ENCODE data around the gene DRC1.
"Not testable (repeated sequence)": the region's sequence is repeated elsewhere in the genome, so short reads cannot be mapped to it uniquely, and the experiment has no call there.

The DRC1 gene

DNA sequence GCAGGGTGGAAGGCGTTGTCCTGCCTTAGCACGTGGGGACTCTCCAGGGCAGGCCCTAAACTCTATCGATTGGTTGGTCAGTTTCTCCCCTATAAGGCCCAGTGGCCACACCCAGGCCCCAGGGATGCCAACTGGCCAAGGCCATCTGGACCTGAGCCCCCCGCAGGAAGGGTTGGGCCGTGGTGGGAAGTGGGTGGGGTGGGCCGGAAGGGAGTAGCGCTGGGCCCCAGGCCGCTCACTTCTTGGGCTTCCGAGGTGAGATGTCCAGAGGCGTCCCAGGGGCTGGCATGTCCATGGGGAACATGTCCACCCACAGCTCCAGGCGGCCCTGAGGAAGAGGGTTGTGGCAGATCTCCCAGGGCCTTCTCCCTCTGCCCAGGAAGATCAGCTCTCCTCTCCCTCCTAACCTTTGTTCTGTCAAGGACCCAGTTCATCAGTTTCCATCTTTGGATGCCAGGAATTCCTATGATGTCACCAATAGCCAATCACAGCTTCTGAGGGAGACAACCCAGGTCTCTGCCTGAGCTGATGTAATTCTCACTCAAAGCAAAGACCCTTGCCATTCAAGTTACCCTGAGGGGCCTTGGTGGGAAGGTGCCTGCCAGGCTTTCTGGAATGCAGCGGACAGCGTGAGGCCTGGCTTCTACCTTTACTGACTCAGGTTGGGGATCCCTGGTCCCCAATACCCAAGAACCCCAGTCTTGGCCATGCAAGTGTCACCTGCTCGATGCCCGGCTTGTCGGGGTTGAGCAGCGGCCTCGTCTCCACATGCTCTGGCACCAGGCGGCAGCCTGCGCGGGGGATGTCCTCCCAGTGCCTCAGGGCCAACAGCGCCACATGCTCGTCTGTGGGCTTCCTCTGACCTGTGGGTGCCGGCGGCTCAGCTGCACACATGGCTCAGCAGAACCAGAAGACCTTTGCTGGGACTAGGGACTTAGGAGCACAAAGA is 61.8 kb downstream of the DRC1 start:
- peak; percentile 29 for DNase-seq (ENCODE audit: low spot score)

DNA sequence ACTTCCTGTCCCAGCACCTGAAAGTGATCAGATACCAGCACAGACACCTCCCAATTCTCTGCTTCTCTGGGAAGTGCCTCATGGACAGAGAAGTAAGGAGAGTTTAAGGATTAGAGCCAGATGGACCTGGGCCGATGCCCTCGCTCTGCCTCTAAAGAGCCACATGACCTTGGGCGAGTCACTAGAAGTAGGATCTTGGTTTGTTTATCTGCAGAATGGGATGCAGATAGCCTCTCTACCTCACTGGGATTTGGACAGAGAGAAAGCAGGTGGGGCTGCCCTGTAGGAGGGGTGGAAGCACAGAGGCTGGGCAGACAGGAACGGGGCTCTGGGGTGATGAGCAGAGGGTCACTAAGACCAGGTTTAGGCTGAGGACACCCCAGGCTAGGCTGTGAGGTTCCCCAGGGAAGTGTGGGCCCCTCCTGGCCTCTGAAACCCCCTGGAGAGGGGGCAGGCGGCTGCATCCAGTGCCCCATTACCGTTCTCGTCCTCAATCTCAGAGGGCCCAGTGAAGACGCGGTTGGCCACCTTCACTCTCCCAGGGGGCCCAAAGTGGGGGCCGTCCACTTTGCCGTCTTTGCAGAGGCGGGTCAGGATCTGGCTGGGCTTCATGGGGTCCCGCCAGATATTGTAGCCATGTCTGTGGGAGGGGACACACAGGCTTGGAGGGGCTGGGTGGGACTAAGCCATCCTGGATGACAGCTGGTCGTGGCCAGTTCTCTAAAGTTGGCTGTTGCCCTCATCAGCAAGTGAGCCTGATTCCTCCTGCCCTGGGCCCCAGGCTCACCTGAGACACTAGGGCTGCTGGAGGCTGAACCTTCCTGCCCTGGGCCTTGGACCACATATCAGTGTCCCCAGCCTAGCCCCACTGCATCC is 62.9 kb downstream of the DRC1 start:
- DNase-seq (ENCODE audit: low spot score) = no peak

DNA sequence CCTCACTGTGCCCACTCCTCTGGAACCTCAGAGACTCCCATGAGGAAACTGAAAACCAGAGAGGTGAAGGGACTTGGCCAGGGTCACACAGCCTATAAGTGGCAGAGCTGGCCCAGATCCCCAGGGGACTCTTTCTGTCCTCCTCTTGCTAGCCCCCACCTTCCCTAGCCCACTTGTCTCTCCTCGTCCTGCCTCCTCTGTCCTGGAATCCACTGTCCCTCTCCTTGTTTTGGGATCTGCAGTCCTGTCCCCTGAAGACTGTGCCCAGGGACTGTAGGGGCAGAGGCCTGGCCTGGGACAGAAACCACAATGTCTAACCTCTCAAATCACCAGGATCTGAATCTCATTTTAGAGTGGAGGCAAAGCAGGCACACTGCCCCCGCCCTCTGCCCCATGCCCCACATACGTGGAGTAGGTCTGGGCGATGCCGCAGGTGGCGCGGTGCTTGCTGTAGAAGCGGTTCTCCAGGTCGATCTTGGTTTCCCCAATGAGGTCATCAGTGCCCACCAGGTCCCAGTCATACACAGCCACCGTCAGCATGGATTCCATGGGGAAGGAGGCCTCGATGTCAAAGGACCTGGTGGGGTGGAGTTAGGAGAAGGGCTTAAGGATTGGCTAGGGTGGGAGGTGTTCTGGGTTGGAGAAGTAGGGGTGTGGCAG is 63.7 kb downstream of the DRC1 start:
- DNase-seq (ENCODE audit: low spot score) = no peak

DNA sequence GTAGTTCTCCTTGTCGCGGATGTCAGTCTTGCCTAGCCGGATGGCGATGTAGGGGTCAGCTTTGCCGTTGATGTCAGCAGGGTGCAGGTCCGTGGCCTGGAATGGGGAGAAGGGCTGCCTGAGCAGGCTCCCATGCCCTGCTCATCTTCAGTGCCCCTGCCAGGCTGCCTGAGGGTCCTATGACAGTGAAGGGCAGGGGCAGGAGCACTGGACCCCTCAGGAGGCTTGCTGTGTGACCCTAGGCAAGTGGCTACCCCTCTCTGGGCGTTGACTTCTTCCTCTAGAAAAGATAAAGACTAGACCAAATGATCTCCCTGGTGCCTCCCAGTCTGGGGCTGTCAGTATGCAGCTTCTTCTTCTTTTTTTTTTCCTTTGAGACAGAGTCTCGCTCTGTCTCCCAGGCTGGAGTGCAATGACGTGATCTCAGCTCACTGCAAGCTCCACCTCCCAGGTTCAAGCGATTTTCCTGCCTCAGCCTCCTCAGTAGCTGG is 64.3 kb downstream of the DRC1 start:
- no peak for DNase-seq (ENCODE audit: low spot score)

DNA sequence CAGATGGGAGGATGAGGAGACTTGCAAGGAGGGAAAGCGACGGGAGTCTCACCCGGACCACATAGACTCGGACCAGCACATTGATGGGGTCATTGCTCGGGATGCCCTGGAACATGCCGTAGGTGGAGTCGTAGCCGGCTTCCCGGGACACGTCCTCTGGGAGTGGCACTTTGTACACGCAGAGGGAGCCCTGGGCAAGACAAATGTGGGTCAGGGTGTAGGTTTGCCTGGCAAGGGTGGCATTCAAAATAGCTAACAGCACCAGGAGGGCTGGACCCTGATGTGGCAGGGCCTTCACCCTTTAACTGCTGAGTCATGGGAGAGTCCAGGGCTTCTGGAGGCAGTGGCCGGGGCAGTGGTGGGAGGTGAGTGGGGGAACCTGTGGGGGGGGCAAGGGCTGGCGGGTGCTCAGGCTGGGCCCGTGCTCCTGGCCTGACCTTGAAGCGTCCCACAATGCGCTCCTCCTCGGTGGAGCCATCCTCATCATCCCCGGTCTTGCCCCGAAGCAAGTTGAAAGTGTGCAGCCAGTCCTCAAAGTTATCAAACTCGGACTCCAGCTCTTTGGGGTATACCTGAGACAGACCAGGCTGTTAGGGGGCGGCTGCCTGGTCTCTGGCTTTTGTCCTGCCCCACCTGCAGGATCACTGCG is 65.1 kb downstream of the DRC1 start:
- DNase-seq (ENCODE audit: low spot score) = no peak

DNA sequence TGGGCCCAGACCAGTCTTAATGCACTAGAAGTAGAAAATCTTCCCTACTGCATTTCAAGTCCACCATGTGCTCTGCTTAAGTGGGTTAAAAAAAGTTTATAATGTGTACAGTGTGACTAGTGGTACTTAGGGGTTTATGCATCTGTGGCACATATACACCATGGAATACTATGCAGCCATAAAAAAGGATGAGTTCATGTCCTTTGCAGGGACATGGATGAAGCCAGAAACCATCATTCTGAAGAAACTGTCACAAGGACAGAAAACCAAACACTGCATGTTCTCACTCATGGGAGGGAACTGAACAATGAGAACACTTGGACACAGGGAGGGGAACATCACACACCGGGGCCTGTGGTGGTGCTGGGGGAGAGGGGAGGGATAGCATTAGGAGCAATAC is 66.8 kb downstream of the DRC1 start:
- not testable (repeated sequence) for DNase-seq (ENCODE audit: low spot score)

DNA sequence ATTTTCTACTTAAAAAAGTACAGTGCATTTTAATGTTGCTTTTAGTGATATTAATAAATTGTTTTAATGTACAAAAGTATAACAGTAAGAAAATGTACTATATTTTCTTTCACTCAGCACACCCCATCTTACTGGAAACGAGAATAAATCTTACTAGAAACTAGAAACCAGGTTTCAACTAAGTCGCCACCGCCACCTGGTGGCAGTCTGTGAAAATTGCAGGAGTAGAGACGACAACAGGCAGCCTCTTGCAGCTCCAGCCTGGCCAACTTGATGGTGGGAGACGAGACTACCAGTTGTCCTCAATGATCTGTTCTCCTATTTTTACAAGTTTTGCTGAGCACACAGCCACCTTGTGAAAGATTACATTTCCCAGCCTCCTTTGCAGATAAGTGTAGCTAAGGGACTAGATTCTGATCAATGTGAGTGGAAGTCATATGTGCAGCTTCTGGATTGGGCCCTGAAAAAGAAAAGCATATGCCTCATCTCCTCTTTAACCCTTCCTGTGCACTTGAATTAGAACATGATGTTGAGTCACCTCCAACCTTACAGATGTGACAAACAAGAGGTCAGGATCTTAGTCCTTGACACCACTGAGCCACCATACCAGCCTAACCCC is 67.5 kb downstream of the DRC1 start:
- peak; percentile 68 for DNase-seq (ENCODE audit: low spot score)

DNA sequence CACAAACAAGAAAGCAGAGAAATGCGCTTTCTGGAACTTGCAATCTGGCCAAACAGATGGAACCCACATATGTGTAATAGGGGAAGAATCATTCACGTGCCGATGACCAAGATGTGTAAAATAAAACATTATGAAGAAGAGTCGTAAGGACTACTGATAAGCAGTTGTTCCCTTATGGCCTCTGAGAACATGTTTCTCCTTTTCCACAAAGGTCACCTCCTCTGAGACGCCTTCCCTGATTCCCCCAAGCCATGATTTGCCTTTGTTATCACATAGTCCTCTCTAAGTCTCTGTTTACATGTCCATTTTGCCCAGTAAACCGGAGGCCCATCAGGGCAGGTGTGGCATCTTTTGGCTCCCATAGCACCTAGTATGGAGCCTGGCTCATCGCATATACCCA is 68.2 kb downstream of the DRC1 start:
- DNase-seq (ENCODE audit: low spot score) = no peak

DNA sequence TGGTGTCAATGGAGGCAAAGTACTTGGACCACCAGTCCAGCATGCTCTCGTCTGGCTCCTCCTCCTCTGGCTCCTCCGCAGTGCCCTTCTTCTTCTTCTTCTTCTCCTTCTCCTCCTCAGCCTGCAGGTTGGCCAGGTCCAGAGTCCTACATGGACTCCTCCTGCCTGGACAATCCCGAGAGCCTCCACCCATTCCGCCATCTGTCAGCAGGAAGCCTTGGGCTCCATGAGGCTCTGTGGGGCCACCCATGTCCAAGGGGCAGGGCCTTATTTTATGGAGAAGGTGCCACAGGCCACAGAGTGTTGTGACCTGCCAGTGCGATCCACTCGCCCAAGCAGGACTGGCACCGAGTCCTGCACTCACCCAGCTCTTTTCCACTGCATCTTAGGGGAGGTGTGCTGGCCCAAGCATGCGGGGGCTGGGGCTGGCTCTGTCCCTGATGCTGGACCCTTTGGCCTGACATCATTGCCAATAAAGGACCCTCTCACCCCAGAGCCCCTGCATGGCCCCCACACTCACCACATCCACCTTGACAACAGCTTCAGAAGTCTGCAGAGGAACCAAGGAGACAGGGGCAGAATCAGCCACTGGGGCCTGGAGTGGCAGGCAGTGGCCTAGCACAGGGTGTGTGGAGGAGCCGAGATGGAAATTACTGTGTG is 69.0 kb downstream of the DRC1 start:
- DNase-seq (ENCODE audit: low spot score) = no peak

DNA sequence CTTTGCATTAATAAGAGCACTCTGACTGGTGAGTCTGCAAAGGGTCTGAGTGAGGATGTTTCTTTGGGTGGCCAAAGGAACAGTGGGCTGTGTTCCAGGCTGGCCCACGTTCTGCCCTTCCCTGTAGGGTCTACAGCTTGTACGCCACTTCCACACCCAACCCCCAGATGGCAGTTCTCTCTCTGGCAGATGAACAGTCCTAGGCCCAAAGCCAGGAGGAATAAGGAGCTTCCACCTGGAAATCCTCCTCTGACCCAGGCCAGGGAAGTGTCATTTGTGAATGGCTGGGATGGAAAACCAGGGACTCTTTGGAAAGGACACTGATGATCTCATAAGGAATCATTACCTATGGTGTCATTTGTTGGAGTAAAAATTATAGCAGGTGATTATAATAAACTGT is 69.6 kb downstream of the DRC1 start:
- no peak for DNase-seq (ENCODE audit: low spot score)

DNA sequence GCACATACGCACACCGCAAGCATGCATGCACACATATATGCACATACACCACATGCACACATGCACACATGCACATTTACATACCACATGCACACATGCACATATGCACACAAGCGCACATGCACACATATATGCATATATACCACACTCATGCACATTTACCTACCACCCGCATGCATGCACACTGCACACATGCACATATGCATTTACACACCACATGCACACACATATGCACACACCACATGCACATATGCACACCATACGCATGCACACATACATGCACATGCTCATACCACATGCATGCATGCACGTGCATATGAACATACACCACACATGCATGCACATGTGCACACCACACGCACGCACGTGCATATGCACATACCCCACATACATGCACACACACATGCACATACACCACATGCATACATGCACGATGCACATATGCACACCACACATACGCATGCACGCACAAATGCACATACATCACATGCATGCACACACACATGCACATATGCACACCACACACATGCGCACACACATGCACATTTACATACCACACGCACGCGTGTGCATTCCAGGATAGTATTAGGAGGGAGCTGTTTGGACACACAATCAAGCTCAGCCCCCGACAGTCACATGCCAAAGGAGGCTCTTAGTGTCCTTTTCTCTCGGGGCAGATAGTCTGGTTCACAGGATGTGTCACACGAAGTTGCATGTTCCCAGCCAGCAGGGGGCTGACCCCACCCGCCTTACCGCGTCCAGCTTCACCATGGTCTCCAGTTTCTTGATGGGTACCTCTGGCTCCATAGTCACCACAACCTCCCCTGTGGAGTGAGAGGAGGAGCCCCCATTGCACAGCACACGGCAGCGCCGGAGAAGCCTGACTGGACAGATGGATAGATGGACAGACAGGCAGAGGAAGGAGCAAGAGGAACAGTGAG is 70.3 kb downstream of the DRC1 start:
- DNase-seq (ENCODE audit: low spot score) = no peak

DNA sequence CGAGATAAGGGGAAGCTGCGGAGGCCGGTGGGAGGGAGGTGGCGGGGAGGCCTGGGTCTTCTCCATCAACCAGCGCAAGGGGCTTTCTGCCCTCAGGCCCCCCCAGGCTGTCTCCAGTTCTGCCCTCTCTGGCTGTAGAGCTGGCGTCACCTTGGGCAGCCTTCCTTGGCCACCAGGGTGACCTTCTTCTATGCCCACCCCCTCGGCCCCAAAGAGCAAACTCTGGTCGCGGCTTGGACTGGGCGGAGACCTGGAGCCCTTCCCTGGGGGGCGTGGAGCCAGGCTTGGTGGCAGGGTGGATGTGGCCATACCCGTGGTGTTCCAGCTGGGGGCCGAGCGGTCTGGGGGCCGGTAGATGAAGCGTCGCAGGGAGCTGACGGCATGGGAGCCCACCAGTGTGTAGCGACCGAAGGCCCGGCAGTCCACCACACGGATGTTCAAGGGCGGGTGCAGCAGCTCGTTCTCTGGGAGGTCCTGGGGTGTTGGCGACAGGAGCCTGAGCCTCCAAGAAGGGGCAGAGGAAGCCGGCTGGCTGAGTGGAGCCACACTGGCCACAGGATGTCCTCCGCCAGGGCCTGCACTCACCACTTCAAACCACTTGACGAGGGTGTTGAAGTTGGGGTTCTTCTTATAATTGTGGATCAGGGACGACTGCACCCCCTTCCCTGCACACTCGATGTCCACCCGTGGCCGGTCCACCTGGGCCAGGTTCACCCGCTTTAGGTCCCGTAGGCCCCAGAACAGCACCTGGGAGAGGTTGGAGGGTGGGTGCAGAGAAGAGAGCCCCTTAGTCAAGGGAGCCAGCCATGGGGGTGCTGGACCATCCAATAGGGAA is 71.3 kb downstream of the DRC1 start:
- no peak for DNase-seq (ENCODE audit: low spot score)

DNA sequence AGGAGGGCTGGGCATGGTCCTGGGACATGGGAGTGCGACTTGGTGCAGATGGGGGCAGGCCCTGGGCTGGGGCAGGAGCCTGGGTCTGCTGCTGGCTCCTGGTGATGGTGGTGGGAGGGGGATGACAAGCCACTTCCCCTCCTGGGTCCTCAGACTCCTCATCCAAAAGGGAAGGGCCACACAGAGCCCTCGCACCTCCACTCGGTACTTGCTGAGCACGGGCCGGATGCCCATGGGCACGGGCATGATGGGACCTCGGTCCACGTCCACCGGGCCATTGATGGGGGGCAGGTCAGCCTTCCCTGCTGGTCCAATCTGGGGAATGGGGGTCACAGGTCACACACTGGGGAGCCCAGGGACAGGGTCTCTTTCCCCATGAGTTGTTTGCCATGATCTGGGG is 72.1 kb downstream of the DRC1 start:
- no peak for DNase-seq (ENCODE audit: low spot score)

DNA sequence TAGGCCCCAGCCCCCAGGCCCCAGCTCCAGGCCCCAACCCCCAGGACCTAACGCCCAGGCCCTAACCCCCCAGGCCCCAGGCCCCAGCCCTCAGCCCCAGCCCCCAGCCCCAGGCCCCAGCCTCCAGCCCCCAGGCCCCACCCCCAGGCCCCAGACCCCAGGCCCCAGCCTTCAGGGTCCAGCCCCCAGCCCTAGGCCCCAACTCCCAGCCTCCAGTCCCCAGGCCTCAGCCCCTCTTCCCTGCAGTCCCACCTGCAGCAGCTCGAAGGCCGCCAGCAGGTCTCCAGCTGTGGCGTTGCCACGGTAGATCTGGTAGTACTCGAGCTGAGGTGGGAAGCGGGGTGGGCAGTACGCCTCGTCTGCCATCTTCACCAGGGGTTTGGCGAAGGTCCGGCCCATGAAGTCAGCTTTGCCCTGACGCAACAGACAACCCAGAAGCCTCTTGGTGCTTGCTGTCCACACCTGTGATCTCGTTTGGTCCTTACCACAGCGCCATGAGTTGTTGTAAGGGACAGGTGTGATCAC is 72.6 kb downstream of the DRC1 start:
- no peak for DNase-seq (ENCODE audit: low spot score)

DNA sequence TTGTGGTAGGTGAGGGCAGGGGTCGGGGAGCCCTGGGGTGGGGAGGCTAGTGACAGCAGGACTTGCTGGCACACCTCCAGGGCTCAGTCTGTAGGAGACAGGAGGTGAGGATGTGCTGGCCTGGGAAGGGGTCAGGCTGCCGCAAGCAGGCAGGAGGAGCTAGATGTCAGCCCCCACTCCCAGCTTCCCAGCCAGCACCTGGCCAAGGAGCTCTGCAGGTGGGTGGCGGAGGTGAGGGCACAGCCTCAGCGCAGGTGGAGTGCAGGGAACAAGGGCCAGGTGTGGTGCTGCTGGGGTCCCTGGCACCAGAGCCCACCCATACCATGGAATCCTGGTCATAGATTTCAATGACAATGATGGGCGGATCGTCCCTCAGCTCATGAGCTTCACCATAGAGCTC is 73.3 kb downstream of the DRC1 start:
- no peak for DNase-seq (ENCODE audit: low spot score)

DNA sequence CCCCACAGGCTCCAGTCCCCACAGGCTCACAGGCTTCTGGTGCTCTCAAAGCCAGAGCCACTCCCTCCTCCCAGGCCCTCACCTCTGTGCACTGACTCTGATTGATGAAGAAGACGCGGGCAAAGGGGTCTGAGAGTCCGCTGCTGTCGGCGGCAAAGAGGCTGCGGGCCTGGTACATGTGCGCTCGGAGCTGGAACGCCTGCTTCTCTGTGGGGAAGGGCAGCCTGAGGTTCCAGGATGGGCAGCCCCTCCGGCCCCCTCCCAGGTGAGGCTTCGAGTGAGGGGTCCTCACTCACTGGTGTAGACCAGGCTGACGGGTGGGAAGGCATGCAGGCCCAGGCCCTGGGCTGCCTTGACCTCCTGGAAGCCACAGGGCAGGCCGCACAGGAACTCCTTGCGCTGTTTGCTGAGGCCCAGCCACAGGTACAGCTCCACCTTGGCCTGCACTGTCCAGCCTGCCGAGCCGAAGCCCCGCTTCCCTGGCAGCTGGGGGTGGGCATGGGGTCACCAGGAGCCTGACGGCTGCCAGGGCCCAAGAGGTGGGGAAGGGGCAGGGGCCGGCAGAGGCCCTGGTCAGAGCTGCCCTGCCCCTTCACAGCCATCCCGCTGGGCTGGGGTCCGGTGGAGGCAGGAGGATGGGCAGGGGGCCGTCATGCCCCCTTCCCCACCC is 74.2 kb downstream of the DRC1 start:
- no peak for DNase-seq (ENCODE audit: low spot score)

DNA sequence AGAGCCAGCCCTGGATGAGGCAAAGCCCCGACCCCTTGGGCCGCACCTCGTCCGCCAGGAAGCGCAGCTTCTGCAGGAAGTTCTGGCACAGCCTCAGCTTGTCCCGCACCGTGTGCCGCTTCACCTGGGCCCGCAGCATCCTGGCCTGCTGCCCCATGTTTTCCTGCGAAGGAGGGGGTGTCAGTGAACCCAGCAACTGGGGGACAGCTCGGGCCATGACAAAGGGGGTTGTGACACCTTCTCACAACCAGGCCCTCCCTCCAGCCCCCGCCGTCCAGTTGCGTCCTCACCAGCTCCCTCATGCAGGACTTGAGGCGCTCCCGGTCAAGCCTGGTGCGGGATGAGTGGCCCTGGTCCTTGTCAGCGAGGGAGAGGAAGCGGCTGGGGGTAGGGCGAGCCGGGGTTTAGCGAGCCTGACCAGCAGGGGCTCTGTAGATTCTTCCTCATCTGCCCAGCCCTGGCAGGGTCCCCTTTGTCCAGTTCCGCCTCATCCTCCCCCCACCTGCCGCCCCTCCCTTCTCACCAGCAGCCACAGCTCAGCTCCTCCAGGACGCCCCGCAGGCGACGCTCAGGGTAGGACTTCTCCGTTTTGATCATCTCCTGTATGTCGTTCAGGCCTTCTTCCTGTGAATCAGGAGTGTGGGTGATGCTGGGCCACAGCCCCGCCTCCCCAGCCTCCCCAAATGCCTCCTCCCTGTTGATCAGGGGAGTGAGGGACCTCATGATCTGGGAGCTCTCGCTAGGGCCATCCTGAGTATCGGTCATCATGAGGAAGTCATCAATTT is 75.6 kb downstream of the DRC1 start:
- DNase-seq (ENCODE audit: low spot score) = no peak

Measured in kidney tubule cell (primary cell).